Stimulated activated CD4-positive, alpha-beta T cell treated with anti-CD3 and anti-CD28 coated beads, TNF-alpha, amount 100 ng/mL, for 1 hour (primary cell): Measurements from ENCODE around the gene EML4.

Experiments
- DNase-seq, 3 donors: peaks; one replicate each; pipeline ENCODE4 v3.0.0-alpha.2; 2020; ENCODE audit warnings: low read depth in 3 of 3, low spot score in 1 of 3

EML4 gene

DNA sequence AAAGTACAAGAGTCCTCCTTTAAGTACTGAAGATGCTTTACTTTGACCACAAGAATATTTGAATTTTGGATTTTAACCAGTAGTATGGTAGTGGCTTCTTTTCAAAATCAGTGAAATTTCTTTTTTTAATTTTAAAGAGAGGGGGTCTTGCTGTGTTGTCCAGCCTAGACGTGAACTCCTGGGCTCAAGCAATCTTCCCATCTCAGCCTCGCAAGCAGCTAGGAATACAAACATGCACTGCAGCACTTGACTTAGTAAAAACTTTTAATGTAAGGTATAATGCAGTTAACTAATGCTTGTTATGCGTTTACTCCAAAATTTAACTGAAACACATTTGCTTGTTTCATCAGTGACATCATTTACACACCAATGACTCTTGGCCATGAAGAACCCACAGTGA is 49.6 kb downstream of the EML4 start:
- no peak for DNase-seq

DNA sequence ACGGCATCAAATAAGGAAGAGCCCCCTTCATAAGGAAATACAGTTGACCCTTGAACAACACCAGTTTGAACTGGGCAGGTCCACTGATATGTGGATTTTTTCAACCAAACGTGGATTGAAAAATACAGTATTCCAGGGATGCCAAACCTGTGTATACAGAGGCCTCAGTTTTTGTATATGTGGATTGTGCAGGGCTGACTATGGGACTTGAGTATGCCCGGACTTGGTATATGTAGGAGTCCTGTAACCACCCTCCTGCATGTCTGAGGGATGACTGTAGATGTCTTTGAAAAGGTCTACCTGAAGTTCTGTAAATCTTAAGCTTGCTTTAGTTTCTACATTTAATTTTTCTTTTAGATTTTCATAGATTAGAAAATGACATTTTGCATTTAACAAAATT is 50.0 kb downstream of the EML4 start:
- DNase-seq: no peak

DNA sequence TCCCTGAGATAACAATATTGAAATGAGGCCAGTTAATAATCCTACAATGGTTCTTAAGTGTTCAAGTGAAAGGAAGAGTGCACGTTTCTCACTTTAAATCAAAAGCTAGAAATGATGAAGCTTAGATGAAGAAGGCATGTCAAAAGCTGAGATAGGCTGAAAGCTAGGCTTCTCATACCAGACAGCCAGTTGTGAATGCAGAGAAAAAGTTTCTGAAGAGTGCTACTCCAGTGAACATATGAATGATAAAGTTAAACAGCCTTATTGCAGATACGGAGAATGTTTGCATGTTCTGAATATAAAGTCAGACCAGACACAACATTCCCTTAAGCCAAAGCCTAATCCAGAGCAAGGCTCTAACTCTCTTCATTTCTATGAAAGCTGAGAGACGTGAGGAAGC is 51.4 kb downstream of the EML4 start:
- no peak for DNase-seq

DNA sequence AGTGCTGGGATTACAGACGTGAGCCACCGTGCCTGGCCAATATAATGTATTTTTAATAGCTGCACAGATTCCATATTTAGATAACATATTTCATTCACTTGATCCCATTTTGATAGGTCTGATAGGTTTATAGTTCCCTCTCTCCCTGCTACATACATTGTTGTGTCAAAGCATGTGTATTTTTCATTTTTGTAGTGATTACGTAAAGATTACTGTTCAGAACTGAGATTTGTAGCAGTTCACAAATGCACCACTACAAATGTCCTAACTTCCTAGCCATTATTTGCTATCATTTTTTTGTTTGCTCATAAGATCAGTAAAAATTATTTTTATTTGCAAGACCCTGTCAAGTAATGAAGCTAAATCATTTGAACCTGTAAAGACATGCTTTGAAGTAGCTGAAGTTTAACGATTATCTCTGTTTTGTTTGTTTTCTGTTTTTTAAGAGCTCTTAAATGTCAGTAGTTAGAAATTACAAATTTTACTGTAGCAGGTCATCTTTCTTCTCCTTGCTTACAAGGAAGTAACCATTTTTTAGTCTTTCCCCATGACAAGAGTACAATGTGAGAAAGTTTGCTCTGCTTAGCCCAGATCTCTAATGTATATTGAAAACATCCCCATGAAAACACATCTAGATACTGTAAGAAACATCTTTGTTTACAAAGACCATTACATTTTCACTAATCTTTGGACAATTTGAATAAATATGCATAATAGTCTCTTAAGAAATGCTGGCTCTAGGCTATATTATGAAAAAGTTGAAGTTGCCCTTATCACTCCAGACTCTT is 54.1 kb downstream of the EML4 start:
- no peak for DNase-seq

DNA sequence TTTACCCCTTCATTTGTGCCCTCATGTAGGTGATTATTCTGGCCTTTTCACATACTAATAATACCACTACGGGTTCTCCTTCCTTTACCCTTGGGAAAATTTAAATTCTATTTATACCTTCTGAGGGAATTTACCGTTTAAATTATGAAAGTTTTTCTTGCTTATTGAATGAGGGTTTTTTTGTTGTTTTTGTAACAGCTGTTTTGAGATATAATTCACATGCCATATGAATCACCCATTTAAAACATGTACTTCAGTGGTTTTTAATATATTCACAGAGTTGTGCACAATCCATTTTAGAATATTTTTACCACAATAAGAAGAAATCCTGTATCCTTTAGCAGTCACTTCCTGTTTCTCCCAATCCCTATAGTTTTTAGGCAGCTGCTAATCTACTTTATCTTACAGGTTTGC is 54.7 kb downstream of the EML4 start:
- DNase-seq: no peak

DNA sequence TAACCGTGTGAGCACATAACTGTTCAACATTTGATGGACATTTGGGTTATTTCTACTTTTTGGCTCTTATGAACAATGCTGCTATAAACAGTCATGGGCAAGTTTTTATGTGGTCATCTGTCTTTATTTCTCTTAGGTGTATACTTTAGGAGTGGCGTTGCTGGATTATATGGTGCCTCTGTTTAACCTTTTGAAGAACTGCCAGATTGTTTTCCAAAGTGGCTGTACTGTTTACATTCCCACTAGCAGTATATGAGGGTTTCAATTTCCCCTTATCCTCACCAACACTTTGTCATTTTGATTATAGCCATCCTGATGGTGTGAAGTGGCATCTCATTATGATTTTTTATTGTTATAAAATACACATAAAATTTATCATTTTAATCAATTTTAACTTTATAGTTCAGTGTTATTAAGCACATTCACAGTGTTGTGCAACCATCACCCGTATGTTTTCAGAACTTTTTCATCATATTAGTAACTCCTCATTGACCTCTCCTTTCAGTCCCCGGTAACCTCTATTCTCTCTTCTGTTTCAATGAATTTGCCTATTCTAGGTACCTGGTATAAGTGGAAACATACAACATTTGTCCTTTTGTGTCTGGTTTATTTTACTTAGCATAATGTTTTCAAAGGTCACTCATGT is 55.4 kb downstream of the EML4 start:
- no peak for DNase-seq

DNA sequence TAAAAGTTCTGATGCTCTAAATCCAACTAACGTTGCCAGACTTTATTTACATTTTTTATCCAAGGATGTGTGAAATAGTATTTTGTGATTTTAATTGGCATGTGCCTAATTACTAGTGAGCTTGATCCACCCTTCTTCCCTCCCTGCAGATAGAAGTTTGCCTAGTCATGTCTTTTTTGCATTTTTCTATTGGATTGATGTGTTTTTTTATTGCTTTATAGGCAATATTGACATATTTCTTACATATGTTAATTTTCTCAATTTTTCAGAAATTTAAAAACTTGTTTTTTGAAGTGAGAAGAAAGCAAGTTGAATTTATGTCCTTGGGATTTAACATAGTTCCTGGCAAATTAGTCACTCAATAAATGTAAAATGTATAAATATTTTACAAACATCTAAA is 56.4 kb downstream of the EML4 start:
- DNase-seq: no peak

DNA sequence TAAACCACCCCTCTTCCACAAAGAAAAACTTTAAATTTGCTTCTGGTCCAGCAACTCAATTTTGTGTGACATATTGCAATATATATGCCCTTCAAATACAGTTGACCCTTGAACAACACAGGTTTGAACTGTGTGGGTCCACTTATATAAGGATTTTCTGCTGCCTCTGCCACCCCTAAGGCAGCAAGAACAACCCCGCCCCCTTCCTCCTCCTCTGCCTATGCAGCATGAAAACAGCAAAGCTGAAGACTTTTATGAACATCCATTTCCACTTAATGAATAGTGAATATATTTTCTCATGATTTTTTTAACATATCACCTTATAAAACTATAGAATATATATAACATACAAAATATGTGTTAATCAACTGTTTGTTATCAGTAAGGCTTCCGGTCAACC is 58.3 kb downstream of the EML4 start:
- no peak for DNase-seq

DNA sequence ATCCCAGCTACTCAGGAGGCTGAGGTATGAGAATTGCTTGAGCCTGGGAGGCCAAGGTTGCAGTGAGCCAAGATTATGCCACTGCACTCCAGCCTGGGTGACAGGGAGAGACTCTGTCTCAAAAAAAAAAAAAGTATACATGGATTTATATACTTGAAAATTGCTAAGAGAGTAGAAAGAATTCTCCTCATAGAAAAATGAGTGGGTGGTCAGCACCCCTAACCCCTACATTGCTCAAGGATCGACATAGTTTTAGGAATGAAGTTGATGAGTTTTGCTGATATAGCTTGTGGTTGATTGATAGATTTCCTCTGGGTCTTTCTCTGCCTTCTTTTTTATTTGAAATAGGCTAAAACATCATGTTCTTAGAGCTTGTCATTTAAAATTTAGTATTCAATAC is 58.9 kb downstream of the EML4 start:
- DNase-seq: no peak

DNA sequence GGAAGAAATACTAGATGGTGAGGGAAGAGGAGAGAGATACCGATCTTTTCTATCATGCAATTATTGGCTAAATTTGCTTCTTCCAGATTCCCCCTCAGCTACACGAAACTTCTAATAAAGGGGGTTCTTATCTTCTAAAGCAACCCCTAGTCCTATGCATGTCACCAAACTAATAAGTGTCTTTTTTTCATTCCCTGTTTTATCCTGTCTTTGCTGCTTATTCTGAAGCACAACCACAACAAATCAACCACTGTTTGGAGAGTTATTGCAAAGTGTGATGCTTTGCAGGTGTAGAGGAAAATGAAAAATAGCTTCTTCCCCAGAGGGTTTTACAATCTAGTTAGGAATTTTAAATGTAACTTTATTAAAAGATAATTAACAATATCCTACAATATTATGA is 60.8 kb downstream of the EML4 start:
- DNase-seq: no peak

DNA sequence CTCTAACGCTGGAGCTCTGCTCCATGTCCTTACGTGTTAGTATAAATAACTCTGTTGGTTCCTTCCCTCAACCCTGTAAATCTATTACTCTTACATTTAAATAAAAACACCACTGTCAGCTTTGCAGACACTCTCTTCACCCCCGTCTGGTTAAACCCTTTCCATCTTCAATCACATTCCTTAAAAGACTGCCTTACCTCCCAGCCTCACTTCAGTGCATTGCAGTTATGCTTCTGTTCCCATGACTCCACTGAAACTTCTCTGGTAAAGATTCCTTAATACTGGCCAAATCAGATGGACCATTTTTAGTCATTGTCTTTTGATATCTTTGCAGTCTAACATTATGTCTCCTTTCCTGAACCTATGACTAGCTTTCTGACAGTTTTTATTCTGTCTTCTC is 61.7 kb downstream of the EML4 start:
- DNase-seq: no peak

DNA sequence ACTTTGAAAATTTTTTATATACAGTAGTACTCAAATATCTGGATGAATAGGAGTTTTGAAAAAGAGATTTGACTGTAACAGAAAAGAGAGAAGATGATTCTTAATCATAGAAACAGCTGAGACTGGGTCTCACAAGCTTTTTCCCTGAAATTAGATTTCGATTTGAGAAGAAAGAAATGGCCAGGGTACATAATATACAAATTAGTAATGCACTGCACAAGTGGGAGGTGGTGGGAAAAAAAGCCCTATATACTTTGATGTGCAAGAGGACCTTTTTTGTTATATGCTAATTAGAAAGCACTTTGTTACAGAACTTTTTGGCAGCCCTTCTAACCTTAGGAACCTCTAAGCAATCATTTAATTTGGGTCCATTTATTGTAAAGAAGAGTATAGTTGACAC is 62.9 kb downstream of the EML4 start:
- no peak for DNase-seq

DNA sequence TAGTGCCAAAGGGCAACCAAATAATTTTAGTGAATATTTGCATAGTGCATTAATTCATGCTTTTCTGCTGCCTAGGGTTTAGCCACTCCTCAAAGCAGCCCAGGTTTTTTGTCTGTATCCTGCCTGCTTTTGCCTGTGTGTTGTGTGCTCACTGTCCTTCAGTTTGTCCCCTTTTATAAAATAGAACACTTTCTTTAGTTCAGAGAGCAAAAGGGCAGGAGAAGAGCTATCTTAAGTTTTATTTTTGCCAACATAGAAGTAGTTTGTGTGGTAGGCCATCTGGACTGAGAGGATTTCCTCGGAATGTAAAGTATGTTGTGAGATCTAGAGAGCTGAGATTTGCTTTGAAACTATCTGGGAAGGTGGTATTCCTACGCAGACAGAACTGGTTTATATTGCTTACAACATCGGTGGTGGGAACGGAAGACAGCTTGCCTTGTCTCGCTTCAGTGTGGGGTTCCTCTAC is 64.9 kb downstream of the EML4 start:
- DNase-seq: no peak

DNA sequence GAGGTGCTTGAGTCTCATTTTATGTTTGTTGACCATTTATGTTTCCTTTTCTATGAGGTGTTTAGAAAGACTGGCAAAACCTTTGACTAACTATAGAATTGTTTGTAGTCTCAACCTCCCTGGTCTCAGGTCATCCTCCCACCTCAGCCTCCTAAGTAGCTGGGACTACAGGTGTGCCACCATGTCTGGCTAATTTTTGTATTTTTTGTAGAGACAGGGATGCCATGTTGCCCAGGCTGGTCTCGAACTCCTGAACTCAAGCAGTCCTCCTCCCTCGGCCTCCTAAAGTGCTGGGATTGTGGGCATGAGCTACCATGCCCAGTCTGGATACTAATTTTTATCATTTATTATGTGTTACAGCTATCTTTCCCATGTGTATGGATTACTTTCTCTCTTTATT is 67.8 kb downstream of the EML4 start:
- no peak for DNase-seq

DNA sequence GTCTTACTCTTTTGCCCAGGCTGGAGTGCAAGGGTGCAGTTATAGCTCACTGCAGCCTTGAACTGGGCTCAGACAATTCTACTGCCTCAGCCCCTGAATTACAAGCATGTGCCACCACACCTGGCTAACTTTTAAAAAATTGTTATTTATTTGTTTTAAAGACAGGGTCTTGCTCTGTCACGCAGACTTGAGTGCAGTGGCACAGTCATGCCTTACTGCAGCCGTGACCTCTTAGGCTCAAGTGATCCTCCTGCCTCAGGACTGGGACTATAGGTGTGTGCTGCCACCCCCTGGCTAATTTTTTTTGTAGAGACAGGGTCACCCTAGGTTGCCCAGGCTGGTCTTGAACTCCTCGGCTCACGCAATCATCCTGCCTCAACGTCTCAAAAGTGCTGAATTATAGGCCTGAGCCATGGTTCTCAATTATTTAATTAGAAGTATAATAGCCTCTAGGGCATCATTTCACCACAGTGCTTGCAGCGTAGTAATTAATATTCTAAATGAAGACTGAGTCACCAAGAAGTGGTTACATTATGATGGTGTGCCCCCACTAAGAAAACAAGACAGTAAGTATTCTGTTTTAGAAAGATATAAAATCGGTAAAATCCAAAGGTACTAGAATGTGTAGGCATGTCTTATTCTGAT is 69.6 kb downstream of the EML4 start:
- no peak for DNase-seq

DNA sequence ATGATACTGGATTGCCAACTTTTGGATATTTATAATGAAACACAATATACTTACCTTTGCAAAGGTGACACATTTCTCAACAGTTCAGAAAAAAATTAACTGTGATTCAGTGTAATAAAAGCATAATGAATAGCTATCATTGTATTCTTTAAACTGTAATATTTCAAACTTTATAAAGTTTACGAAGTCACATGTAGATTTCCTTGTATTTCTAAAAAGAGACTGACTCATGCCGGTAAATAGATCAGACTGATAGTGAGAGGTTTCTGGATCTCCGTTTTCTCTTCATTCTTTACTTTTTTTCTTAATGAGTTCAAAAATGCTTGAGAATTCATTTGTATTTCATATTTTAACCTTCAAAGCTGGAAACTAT is 70.1 kb downstream of the EML4 start:
- DNase-seq: no peak

DNA sequence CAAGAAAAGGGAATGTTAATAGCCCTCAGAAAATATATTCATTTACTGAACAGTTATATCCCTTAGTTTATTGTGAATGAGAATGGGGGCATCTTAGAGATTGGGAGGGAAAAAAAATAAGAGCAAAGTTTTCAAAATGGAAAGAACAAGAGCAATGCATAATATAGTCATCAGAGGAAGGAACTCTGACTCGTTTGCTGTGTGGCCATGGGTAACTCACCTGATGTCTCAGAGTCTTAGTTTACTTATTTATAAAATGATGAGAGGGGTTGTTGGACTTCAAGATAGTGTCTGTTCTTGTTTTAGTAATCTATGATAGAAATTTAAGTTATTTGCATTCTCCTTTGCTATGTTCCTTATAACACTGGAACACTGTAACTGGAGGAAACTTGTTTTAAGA is 70.7 kb downstream of the EML4 start:
- DNase-seq: no peak

DNA sequence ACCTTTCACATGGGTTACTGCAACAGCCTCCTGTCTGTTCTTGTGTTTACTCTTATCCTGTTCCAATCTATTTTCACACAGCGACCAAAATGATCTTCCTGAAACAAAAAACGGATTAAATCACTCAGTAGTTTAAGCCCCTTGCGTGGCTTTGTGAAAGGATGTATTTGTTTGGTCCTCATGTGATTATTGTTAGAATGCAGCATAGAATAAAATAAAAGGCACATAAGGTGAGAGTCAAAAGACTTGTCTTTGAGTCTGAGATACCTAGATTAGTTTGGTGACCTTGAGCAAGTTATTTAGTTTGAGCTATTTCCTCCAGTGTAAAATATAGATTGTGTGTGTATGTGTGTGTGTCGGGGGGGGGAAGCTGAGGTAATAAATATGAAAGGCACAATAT is 72.4 kb downstream of the EML4 start:
- DNase-seq: no peak

DNA sequence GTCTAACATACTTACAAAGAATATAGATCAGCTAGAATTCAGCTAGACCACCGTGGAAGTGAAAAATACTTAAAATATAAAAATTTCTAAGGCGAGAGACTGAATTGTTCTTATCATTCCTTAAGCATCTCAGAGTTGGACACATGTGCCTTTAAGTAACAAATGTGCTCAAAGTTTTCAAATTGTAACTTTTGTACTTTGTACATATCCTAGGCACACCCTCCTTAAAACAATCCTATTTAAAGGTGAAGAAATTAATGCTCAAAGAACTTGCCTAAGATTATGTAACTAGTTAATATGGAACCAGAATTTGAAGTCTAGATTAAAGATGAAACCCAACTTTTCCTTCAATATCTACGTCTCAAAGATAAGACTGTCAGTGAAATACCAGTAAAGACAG is 74.1 kb downstream of the EML4 start:
- no peak for DNase-seq

DNA sequence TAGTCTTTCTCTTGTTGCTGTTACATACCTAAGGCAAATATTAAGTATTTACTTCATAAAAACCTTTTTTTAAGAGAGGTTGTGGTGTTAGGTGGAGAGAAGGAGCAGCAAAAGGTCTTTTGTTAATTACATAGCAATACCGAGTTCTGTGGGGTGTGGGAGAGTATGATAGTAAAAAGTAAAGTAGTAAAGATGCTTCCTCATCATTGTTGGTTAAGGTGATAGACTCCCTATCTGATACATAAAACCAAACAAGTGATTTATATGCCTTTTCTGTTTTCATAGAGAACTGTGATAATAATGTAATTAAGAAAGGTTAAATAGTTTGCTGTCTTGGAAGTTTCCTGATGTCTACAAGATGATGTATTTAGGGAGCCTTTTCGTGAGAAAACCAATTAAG is 75.4 kb downstream of the EML4 start:
- no peak for DNase-seq

DNA sequence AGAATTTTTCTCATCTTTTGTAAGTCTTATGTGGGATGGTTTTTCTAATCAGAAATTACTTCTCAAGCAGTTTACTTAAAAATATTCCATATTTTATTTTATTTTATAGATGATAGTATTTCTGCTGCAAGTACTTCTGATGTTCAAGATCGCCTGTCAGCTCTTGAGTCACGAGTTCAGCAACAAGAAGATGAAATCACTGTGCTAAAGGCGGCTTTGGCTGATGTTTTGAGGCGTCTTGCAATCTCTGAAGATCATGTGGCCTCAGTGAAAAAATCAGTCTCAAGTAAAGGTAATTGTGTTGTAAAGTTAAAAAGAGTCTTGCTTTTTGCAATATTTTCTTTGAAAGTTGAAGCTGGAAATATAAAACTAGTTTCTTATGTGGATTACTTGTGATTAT is 76.2 kb downstream of the EML4 start:
- DNase-seq: no peak

DNA sequence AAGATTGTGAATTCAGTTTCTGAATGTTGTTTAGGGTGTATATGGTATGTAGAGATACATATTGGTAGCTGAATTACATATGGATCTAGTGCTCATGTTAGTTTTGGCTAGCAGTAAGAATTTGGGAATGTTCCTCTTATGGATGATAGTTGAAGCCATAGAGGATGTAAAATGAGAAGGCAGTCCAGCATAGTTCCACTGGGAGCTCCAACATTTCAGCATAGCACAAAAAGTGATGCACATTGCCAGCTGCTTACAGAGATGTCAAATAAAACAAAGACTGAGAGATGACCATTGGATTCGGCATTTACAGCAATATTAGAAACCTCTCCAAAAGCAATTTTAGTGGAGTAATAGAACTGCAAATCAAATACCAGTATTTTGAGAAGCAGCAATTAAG is 77.4 kb downstream of the EML4 start:
- no peak for DNase-seq

DNA sequence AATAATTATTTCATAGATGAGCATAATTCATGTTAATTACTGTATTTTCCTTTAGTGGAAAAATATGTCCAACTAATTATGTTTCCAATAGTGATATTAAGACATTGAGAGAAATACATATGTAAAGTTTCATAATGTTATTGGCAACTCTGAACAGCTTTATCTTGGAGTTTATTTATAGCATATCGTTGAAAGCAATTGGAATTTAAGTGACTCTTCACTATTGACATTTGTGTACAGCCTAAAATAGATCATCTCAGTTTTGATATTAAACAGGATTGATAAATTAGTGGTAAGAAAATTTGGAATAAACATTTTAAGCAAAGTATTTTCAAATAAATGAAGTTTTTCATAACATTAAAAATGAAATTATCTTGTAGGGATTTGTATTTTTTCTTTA is 79.7 kb downstream of the EML4 start:
- DNase-seq: no peak
